ENCODE measurements around the gene DNASE2. TPM values are rescaled to one million over a fixed set of nuclear protein-coding genes. Genes with fewer than 3 reads are reported as not detected.
A peak's percentile ranks its signal among the peaks of the same experiment; 100 is the strongest.
"Not testable (repeated sequence)": the region's sequence is repeated elsewhere in the genome, so short reads cannot be mapped to it uniquely, and the experiment has no call there.

Gene DNASE2
- polyA plus RNA-seq, 3 donors: 38.8 to 91.6 (median 44.8) TPM

DNA sequence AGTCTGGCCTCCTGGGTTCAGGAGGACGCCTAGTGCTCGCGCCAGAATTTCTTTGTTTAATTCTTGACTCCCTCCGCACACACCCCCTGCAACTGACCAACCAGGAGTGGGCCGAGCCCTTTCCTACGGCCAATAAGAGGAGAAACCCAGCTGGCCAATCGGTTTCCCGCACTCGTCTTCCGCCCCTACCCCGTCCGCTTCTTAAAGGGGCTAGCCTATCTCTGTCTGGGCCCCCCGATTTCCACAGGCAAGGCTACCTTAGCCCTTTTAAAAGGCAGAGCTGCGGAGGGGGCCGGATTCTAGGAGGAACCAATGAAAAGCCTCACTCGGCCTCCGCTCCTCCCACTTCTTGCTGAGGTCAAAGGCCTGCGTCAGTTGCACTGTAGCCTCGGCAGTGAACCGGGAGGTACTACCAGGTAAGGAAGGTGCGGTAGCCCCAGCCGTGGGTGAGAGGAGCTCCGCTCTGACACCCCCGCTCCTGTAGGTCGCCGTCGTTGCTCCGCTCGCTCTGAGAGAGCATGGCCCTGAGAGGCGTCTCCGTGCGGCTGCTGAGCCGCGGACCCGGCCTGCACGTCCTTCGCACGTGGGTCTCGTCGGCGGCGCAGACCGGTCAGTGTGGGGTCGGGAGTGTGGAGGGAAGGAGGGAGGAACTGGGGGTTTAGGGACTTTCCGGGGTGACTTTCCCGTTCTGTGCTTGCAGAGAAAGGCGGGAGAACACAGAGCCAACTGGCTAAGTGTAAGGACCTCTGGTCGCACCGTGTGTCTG is 9.7 kb upstream of the DNASE2 start, which contains the start of gene GCDH:
GCDH (plus strand) TSS at position 374 of the 766 bp plus-strand sequence; CDS start at position 519, 145 bp downstream.
- Mint-ChIP-seq H3K4me3 (peak within 1 kb of the TSS; percentile 89 to 94), H3K9me3 (no peaks in the 10 kb centered on the region), H3K27ac (peak within 1 kb of the TSS; percentile 80 to 94 (median 89)), H3K27me3 (ENCODE audit: low read depth in 3 of 3) (peaks cover 7 to 14% (median 11%) of the 10 kb centered on the region in 3 donors), H3K36me3 (peaks cover 22 to 26% of the 10 kb centered on the region in 2 donors), H3K4me1 (peaks cover 24% of the 10 kb centered on the region)
- Histone ChIP-seq H3K4me1 (ENCODE audit: control insufficient read depth in 1 of 2, insufficient read depth in 2 of 2, low read length in 2 of 2) (peaks cover 19 to 24% of the 10 kb centered on the region in 2 donors), H3K27me3 (ENCODE audit: control insufficient read depth in 2 of 2, insufficient read depth in 2 of 2, low read length in 2 of 2) (peaks cover 0 to 6% of the 10 kb centered on the region in 2 donors), H2AFZ (ENCODE audit: insufficient read depth, low read depth, low read length, poor library complexity, severe bottlenecking) (peak within 1 kb of the TSS; percentile 81), H3K4me2 (replicated peaks; ENCODE audit: extremely low read depth, low read length, poor library complexity, severe bottlenecking) (peak within 1 kb of the TSS; percentile 90), H3K9ac (ENCODE audit: insufficient read depth, low read length, poor library complexity, severe bottlenecking) (peak within 1 kb of the TSS; percentile 59), H3K36me3 (replicated peaks in 1 of 2; ENCODE audit: control insufficient read depth in 1 of 2, insufficient read depth in 2 of 2, low read length in 2 of 2) (peaks cover 16 to 26% of the 10 kb centered on the region in 2 donors), H3K79me2 (ENCODE audit: insufficient read depth, low read length) (peaks cover 11% of the 10 kb centered on the region), H4K20me1 (ENCODE audit: insufficient read depth, low read length) (peaks cover 6% of the 10 kb centered on the region), H3K27ac (ENCODE audit: low read depth in 1 of 2, low read length in 2 of 2) (peak within 1 kb of the TSS; percentile 33 to 78), H3K9me3 (replicated peaks in 1 of 2; ENCODE audit: control insufficient read depth in 1 of 2, insufficient read depth in 1 of 2, low read length in 2 of 2) (no peaks in the 10 kb centered on the region), H3K4me3 (replicated peaks in 1 of 3; ENCODE audit: low read depth in 2 of 3, low read length in 3 of 3) (peak within 1 kb of the TSS; percentile 39 to 88 (median 75))
- TF ChIP-seq, protein P1, sequence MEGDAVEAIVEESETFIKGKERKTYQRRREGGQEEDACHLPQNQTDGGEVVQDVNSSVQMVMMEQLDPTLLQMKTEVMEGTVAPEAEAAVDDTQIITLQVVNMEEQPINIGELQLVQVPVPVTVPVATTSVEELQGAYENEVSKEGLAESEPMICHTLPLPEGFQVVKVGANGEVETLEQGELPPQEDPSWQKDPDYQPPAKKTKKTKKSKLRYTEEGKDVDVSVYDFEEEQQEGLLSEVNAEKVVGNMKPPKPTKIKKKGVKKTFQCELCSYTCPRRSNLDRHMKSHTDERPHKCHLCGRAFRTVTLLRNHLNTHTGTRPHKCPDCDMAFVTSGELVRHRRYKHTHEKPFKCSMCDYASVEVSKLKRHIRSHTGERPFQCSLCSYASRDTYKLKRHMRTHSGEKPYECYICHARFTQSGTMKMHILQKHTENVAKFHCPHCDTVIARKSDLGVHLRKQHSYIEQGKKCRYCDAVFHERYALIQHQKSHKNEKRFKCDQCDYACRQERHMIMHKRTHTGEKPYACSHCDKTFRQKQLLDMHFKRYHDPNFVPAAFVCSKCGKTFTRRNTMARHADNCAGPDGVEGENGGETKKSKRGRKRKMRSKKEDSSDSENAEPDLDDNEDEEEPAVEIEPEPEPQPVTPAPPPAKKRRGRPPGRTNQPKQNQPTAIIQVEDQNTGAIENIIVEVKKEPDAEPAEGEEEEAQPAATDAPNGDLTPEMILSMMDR (IDR thresholded peaks at IDR 0.05): no peak
- intact Hi-C loops (cut with micrococcal nuclease): loop anchor here in 1 of 2 donors (5.0 kb wide), 1 partner anchor 41 kb away; the partner anchor contains the start of gene FARSA
- DNase-seq: peak; percentile 96 to 99 (median 97)
- under 1% methylated on average over 49 of the region's 49 CpGs for WGBS (ENCODE audit: insufficient coverage)

DNA sequence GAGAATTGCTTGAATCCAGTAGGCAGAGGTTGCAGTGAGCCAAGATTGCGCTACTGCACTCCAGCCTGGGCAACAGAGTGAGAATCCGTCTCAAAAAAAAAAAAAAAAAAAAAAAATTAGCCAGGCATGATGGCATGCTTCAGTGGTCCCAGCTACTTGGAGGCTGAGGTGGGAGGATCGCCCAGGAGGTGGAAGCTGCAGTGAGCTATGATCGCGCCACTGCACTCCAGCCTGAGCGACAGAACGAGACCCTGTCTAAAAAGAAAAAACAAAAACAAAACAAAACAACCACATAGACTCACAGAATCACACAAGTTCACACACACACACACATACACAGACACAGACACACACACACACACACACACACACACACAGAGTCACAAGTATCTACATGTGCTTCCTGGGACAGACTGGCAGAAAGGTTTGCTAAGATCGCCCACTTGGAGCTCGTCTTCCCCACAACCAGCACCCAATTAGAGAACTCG is 9.1 kb upstream of the DNASE2 start:
- H4K20me1 ChIP-seq (ENCODE audit: insufficient read depth, low read length); H3K27me3 ChIP-seq (ENCODE audit: control insufficient read depth in 2 of 2, insufficient read depth in 2 of 2, low read length in 2 of 2); H3K9me3 Mint-ChIP-seq; DNase-seq; H3K9me3 ChIP-seq (replicated peaks in 1 of 2; ENCODE audit: control insufficient read depth in 1 of 2, insufficient read depth in 1 of 2, low read length in 2 of 2); H3K9ac ChIP-seq (ENCODE audit: insufficient read depth, low read length, poor library complexity, severe bottlenecking): not testable (repeated sequence)
- peak overlapping the region in 2 of 3 experiments; percentile 75 to 88 for H3K4me3 ChIP-seq (replicated peaks in 1 of 3; ENCODE audit: low read depth in 2 of 3, low read length in 3 of 3)
- peak overlapping the region; percentile 73 to 89 for H3K4me3 Mint-ChIP-seq
- peak overlapping the region; percentile 81 for H2AFZ ChIP-seq (ENCODE audit: insufficient read depth, low read depth, low read length, poor library complexity, severe bottlenecking)
- H3K36me3 ChIP-seq (replicated peaks in 1 of 2; ENCODE audit: control insufficient read depth in 1 of 2, insufficient read depth in 2 of 2, low read length in 2 of 2): peaks cover 14 to 23% of the 10 kb centered on the region in 2 donors
- WGBS (ENCODE audit: insufficient coverage): 0% methylated on average over 1 of the region's 10 CpGs
- peak overlapping the region; percentile 90 for H3K4me2 ChIP-seq (replicated peaks; ENCODE audit: extremely low read depth, low read length, poor library complexity, severe bottlenecking)
- peaks cover 24 to 30% of the 10 kb centered on the region in 2 donors for H3K4me1 ChIP-seq (ENCODE audit: control insufficient read depth in 1 of 2, insufficient read depth in 2 of 2, low read length in 2 of 2)
- H3K4me1 Mint-ChIP-seq: peaks cover 24% of the 10 kb centered on the region
- peak overlapping the region in 1 of 2 donors; percentile 4 for H3K27ac ChIP-seq (ENCODE audit: low read depth in 1 of 2, low read length in 2 of 2)
- intact Hi-C loops (cut with micrococcal nuclease): loop anchor here in 1 of 2 donors (5.0 kb wide), 1 partner anchor 42 kb away; the partner anchor contains the start of gene FARSA
- H3K27me3 Mint-ChIP-seq (ENCODE audit: low read depth in 3 of 3): peaks cover 7 to 15% (median 14%) of the 10 kb centered on the region in 3 donors
- peaks cover 19 to 22% of the 10 kb centered on the region in 2 donors for H3K36me3 Mint-ChIP-seq
- peaks cover 11% of the 10 kb centered on the region for H3K79me2 ChIP-seq (ENCODE audit: insufficient read depth, low read length)
- H3K27ac Mint-ChIP-seq: peak overlapping the region; percentile 80 to 94 (median 89)
